Epithelial cell of proximal tubule (primary cell): Measurements from ENCODE around the gene CPA2. TPM values are rescaled to one million over a fixed set of nuclear protein-coding genes. Genes with fewer than 3 reads are reported as not detected.
"Not testable (repeated sequence)": the region's sequence is repeated elsewhere in the genome, so short reads cannot be mapped to it uniquely, and the experiment has no call there.

Experiments
- DNase-seq: peaks from one replicate; pipeline ENCODE4 v3.0.0-alpha.2; 2011; ENCODE audit warnings: low read depth
- H3K4me3 ChIP-seq: 2 replicates; pipeline ENCODE4 v1.5.1; 2011; ENCODE audit warnings: low read depth, mild to moderate bottlenecking, low read length
- CTCF ChIP-seq: conservative IDR thresholded peaks from 2 replicates; pipeline ENCODE4 v1.5.1; 2012; ENCODE audit warnings: low read depth, mild to moderate bottlenecking, low read length
- total RNA-seq: library from RNA; depleted of rRNA; stranded (reverse); fragments of >200 nt; gene quantifications from 2 replicates; pipeline ENCODE4 v1.2.3, GENCODE V29; 2015

CPA2 gene
- total RNA-seq, 1 donor from 2014 or later, result not detected

- no peak for TF ChIP-seq CTCF
- no peak for DNase-seq
- H3K4me3 ChIP-seq, result no peak overlapping the region
Observed at GRCh38 chr7:130314305-130314704, 47.6 kb downstream of the CPA2 start.

GRCh38 chr7:130319541-130319940, 52.9 kb downstream of the CPA2 start:
- H3K4me3 ChIP-seq, result no peak overlapping the region
- DNase-seq, result no peak
- no peak for TF ChIP-seq CTCF

- H3K4me3 ChIP-seq, DNase-seq: not testable (repeated sequence)
Observed at GRCh38 chr7:130321542-130322229, 55.0 kb downstream of the CPA2 start.

GRCh38 chr7:130322615-130323014, 56.0 kb downstream of the CPA2 start:
- no peak overlapping the region for H3K4me3 ChIP-seq
- DNase-seq, result no peak
- TF ChIP-seq CTCF, result no peak

- no peak for TF ChIP-seq CTCF
- no peak overlapping the region for H3K4me3 ChIP-seq
- DNase-seq, result no peak
Observed at GRCh38 chr7:130324306-130324943, 57.8 kb downstream of the CPA2 start.

- H3K4me3 ChIP-seq, result no peak overlapping the region
- no peak for DNase-seq
- no peak for TF ChIP-seq CTCF
Observed at GRCh38 chr7:130329681-130330080, 63.0 kb downstream of the CPA2 start.

- no peak for DNase-seq
- TF ChIP-seq CTCF, result no peak
- no peak overlapping the region for H3K4me3 ChIP-seq
Observed at GRCh38 chr7:130332259-130333053, 65.8 kb downstream of the CPA2 start.
